NCI-H146 (cell line): ENCODE data around the gene EPHB1.
A peak's percentile ranks its signal among the peaks of the same experiment; 100 is the strongest.
"Not testable (repeated sequence)": the region's sequence is repeated elsewhere in the genome, so short reads cannot be mapped to it uniquely, and the experiment has no call there.

ENCODE experiments used
- DNase-seq: peaks from one replicate; lab custom pipeline; 2025; lab: John Stamatoyannopoulos, UW

The EPHB1 gene

DNA sequence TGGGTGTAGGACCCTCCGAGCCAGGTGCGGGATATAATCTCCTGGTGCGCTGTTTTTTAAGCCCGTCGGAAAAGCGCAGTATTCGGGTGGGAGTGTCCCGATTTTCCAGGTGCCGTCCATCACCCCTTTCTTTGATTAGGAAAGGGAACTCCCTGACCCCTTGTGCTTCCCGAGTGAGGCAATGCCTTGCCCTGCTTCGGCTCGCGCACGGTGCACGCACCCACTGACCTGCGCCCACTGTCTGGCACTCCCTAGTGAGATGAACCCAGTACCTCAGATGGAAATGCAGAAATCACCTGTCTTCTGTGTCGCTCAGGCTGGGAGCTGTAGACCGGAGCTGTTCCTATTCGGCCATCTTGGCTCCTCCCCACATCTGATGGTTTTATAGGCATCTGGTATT lies 210.6 kb downstream of the EPHB1 start:
- not testable (repeated sequence) for DNase-seq

DNA sequence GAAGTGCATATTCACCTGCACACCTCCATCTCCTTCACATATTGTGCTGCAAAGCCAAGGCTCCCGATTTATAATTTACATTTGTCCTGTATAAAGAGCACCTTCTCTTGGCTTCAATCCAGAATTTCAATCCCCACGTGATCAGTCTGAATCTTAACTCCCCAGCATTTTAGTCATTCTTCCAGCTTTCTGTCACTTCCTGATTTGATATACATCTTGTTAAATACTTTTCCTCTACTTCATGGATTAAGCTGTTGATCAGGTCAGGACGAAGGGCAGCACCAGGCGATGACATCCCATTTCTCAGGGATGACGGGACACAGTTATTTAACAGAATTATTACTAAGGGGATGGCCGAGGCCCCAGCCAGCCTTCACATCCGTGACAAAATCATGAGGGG lies 212.5 kb downstream of the EPHB1 start:
- no peak for DNase-seq

DNA sequence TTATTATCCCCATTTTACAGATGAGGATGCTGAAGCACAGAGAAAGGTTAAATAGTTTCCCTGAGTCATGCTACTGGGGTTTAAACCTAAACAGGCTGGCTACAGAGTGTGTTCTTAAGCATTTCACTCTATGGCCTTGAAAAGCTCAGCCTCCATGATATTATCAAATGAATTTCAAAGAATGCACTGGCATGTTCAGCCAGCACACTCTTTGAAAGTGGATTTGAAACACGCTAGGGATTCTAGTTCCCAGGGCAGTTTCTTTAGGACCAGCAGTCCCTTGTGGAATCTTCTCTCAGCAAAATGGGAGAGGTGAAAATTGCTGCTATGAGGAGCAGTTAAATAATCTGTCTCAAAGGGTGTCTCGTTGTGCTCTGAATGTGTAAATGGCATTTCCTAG lies 213.3 kb downstream of the EPHB1 start:
- no peak for DNase-seq

DNA sequence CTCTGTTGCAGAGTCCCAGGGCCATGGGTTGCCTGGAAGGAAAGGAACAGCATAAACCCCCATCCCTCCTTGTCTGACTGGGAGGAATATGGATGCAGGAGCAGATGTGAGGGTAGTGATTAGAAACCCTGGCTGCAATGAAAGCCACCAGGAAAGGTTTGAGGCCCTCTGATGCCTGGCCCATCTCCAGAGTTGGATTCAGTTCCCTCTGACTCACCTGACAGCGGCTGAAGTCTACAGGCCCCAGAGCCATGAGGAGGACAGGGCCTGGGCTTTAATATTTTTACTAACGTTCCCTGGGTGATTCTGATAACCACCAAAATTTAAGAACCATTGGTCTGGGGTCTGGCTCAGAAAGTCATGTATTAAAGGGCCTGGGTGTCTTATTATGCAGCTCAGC lies 214.0 kb downstream of the EPHB1 start:
- no peak for DNase-seq

DNA sequence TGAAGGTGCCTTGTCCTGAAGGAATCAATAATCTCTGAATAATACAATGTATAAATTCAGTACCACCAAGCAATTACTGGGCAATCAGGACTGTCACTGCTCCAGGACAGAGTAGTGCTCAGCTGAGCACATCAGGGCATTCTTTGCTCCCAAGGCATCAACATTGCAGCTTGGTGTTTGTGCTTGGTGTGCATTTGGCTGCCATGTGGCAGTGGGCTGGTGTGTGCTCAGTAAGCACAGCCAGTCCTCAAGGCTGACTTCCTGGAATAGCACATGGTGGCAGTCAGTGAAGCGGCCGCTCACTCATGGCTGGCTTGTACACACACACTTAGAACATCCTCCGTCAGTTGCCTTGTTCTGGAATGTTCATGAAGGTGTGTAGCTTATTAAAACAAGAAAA lies 217.0 kb downstream of the EPHB1 start:
- DNase-seq: no peak

DNA sequence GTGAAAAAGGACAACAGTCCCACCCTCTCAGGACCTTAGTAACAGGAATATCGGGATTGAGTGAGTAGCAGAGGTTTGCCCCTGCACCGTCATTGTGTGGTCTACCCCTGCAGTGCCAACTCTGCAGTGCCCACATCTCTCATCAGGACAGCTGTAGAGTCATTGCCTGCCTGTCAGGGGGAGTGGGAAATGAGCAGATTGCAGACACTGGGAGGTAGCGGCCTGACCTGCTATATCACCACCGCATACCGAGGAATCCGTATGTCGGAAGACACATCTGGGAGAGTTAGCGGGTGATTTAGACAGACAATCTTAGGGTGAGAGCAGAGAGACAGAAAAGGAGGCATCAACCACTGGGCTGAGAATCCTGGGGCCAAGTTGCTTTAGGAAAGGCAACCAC lies 218.1 kb downstream of the EPHB1 start:
- DNase-seq: no peak

DNA sequence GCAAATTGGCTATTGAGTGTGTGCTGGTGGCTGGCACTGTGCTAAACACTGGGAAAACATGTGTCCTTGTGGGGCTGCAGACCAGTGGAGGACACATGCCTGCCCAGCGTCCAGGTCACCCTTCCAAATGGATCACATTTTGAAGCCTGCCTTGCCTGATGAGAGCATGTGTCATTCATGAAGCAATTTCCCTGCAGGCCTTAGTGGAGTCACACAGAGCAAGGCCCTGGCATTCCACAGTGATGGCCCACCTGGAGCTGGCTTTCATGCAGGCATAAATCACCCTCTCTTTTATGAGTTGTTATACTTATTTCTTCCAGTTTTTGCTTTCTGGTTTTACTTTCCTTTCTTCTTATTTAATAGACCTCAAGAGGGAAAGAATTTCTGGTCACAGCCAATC lies 219.5 kb downstream of the EPHB1 start:
- DNase-seq: no peak

DNA sequence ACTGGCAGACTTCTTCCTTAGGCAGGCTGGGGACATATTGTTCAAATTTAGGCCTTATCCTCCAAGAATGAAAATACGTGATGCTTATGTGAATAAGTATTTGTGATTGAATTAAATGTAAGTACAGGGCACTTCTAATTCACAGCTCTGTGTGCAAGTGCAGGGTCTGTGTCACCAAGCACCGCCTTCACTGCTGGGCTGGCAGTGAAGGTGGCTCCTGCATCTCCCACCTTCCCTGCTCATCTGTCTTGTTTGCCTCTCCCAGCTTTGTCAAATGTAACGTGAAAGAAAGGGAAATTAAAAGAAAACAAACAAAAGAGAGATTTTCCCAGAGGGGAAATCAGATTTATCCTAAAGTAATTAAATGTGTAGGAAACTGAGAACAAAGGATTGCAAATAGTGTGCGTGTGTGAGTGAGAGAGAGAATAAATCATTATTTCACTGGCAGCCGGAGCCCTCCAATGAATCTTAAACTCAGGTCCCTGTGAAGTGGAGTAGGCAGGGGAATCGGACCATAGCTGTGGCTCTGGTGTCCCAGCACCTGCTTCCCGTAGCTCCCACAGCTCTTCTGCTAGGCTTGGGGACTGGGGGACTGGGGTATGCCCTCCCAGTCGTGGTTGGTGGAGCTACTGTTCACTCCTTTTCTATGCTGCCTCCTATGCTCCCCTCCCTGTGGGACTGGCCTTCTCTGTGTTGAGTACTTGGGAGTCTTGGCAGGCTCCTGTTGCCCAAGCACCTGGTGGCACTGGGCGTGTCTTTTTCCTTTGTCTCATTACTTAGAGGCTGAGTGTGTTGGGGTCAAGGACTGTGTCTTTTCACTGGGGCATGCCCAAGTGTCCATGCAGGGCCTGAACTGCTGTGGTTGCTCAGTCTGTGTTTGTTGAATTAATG lies 222.2 kb downstream of the EPHB1 start:
- DNase-seq: peak; percentile 37

DNA sequence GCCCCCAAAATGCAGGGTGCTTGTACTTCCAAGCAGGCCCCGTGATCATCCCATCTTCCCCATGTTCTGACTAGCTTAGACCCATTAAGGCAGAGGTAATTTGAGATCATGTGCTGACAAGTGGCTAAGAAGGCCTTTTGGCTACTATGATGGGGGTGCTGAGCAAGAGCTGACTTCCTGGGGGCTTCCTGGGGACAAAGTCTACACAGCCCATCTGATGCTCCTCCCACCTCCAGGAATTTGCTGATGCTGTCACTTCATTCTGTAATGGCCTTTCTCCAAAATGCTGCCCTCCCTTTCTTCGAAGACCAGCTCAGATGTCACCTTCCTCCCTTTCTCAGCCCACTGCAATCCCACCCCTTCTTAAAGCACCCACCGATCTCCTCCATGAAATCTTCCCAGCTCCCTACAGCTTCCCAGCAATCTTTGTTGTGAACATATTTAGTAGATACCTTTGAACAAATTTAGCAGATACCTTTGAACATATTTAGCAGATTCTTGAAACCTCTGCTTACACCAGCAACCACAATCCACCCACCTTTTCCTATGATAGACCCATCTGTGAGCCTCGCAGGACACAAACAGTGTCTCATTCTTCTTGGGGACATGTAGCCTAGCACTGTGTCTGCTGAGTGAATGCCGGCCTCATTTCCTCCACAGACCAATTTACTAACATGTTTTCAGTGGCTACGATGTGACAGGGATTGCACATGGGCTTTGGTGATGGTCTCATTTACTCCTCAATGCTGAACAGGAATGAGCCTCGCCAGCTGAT lies 223.3 kb downstream of the EPHB1 start:
- DNase-seq: no peak

DNA sequence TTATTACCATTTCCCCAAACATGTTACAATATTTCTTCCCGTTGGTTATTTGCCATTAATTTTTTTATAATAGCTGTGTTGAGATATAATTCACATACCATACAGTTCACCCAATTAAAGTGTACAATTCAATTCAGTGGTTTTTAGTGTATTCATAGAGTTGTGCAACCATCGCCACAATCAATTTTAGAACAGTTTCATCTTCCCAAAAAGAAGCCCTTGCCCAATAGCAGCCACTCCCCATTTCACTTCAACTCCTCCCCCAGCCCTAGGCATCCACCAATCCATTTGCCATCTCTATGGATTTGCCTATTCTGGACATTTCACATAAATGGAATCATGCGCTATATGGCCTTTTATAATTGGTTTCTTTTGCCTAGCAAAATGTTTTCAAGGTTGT lies 225.1 kb downstream of the EPHB1 start:
- no peak for DNase-seq

DNA sequence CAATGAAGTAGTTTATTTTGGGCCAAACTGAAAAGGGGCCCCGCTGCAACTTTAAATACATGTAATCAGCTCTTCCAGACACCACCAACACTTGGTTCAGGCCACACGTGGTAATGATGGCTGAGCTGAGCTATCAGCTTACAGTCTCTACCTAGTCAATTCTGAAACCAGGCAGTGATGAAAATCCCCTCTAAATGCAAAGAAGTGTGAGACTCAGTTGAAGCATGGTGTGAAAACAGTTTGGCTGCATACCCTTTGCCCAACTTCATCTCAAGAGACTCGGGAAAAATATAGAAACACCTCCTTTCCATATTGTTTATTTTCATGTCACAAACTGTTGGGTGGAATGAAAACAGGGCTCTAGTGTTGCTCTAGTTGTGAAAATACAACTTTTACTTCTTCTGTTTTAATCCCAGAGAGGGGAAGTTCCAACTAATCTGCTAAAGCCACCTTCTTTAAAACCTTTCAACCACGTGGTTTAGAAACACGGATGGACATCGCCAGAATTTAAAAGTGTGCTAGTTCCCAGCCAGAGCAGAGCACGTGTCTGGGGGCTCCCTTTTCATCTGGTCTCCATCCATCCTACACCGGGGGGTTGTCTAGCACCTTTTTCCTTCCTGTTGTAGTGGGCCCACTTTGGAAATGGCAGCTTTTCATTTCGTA lies 229.1 kb downstream of the EPHB1 start:
- DNase-seq: no peak

DNA sequence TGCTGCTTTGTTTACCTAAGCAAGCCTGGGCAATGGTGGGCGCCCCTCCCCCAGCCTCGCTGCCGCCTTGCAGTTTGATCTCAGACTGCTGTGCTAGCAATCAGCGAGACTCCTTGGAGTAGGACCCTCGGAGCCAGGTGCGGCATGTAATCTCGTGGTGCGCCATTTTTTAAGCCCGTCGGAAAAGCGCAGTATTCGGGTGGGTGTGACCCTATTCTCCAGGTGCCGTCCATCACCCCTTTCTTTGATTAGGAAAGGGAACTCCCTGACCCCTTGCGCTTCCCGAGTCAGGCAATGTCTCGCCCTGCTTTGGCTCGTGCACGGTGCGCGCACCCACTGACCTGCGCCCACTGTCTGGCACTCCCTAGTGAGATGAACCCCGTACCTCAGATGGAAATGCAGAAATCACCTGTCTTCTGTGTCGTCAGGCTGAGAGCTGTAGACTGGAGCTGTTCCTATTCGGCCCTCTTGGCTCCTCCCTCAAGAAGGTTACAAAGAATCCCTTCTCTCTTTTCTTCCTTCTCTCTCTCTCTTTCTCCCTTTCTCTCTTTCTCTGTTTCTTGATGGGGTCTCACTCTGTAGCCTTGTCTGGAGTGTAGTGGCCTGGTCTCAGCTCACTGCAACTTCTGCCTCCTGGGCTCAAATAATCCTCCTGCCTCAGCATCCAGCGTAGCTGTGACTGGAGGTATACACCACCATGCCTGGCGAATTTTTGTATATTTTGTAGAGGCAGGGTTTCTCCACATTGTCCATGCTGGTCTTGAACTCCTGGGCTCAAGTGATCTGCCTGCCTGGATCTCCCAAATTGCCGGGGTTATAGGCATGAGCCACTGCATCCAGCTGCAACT lies 235.9 kb downstream of the EPHB1 start:
- not testable (repeated sequence) for DNase-seq

DNA sequence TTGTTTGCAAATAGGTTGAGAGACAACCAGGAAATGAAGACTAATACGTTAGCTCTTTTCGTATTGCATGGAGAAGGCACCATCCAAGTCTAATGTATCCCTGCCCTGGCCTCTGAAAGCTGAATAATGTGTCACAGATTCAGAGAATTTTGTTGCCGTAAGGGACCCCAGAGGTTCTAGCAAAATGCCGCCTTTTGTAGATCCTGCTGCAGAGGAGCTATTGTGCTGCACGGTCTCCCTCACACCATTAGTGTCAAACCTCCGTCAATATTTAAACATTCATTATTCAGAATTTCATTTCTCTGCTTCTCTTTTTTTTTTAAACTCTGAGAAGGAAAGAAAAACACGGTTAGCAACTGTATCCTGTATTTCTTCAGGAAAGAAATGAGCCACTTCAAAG lies 238.7 kb downstream of the EPHB1 start:
- no peak for DNase-seq

DNA sequence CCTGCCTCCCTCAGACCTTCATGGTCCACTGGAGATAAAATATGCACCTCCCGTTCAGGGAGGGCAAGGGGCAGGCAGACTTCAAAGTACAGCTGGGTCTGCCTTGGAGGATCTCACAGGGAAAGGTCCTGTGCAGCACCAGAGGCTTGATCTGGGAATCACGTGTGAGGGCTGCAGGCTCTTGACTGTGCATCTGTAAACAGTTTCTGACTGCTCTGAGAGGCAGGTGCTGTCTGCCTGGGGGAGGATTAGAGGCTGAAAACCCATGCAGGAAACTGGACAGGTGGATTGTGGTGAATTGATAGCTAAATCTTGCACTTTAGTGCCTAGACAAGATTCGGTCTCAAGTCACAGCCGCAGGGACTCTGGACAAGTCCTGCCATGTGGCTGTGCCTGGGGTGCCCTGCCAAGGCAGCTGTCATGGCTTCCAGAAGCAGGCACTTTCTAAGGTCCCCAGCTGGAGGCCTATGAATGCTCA lies 239.3 kb downstream of the EPHB1 start:
- peak; percentile 85 for DNase-seq

DNA sequence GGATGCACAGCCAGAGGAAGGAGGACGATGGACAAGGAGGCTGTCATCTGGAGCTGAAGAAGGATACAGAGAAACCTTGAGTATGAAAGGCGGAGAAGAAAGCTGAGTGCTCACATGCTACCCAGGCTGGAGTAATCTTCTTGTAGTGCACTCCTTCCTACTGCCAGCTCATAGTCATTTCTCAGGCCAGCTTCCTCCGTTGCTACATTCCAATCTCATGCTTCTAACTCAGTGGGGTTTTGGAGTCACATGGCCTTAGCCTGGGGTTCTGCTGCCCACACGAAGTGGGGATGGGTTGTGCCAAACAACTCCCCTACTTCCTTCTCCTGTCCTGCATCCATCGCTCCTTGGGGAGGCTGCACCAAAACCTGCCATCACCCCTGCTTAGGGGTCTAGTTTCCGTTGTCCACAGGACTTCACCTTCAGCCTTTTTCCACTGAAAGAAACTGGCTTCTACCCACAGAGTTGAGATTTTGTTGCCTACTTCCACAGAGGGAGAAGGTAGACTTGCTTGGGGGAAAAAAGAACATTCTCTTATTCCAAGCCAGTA lies 239.9 kb downstream of the EPHB1 start:
- no peak for DNase-seq

DNA sequence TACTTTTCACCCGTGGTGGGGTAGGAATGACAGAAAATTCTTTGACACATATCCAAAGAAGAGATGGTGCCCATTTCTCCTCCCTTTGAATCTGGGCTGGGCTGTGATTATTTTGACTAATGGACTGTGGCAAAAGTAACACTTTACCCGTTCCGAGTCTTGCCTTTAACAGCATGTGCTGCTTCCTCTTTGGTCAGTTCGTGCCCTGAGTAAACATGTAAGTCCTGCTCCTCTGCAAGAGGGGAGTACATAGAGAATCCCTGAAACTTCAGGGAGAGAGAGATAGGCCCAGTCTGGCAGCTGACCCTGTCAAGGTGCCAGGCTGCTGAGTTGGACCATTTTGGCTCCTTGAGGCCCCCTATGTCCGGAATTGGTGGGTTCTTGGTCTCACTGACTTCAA lies 243.1 kb downstream of the EPHB1 start:
- no peak for DNase-seq

DNA sequence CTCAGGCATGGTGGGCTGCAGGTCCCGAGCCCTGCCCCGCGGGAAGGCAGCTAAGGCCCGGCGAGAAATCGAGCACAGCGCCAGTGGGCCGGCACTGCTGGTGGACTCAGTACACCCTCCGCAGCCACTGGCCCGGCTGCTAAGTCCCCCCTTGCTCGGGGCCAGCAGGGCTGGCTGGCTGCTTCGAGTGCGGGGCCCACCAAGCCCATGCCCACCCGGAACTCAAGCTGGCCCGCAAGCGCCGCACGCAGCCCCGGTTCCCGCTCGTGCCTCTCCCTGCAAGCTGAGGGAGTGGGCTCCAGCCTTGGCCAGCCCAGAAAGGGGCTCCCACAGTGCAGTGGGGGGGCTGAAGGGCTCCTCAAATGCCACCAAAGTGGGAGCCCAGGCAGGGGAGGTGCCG lies 244.5 kb downstream of the EPHB1 start:
- DNase-seq: not testable (repeated sequence)

DNA sequence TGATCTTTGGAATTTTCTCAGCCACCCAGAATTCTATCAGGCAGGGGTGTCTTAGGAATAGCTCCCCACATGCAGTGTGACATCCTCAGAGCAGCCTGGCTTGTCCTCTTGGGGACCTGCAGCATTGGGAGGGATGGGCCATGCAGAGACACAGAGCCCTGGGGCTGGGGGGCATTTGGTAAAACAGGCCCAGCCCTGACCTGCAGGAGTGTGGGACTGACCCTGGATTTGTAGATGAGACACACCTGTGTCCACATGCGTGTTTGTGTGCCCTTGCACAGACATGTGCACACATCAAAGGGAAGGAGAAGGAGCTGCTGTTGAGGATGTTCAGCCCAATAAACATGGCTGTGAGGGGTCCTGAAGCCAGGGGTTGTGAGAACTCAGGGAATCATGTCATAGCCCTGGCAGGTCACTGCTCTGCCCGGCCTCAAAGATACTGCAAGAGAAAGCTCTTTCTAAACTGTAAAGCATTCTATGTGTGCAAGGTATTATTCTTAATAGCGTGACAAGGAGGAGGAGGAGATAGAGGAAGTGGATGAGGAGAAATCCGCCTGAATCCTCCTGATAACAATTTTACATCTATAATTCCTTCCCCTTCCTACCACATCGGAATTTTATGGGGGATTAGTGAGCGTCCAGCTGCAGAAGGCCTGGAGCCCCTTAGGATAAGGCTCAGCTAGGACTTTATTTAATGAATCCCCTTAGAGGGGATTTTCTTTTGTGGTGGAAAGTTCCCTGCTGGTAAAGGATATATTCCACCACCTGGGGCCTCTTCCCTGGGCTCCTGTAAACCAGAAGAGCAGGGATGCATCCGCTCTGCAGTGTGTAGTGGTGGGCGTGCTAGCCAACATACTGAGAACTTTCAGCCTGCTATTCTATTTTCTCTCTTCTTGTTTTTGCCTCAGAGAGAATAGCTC lies 245.5 kb downstream of the EPHB1 start:
- DNase-seq: no peak

DNA sequence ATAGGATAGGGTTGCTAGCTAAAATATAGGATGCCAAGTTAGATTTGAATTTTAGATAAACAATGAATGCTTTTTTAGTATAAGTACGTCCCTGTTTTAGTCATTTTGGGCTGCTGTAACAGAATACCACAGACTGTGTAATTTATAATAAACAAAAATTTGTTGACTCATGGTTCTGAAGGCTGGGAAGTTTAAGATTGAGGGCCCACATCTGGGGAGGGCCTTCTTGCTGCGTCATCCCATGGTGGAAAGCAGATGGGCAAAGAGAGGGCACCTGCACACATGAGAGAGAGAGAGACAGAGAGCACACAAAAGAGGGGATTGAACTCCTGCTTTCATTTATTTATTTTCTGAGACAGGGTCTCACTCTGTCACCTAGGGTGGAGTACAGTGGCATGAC lies 246.5 kb downstream of the EPHB1 start:
- DNase-seq: no peak

DNA sequence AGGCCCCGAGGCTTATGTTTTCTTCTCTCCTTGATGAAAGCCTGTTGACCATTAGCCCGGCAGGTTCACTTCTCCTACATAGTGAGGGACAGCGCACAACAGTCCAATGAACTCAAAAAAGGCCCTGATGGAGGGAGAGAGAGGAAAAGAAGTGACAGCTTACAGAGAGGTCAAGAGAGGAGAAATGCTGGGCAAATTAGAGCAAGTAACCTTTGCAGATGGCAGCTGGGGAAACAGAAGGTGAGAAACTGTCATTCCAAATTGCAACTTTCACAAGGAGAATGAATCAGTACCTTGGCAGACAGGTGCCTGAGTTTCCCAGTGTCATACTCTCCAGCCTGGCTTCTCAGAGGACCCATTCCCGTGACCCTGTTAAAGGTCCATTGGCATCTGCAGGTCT lies 252.0 kb downstream of the EPHB1 start:
- no peak for DNase-seq
